Measurements from ENCODE around the gene ANK2.
"Not testable (repeated sequence)": the region's sequence is repeated elsewhere in the genome, so short reads cannot be mapped to it uniquely, and the experiment has no call there.

Gene ANK2

GRCh38 chr4:113186220-113186619 is 136.8 kb downstream of the ANK2 start:
- not testable (repeated sequence) for H3K4me3 ChIP-seq (ENCODE audit: low read length); H3K4me1 ChIP-seq (ENCODE audit: control insufficient read depth, insufficient read depth, low read length); H3K27me3 ChIP-seq (ENCODE audit: control insufficient read depth, insufficient read depth, low read length); H3K9ac ChIP-seq (ENCODE audit: low read length); H3K9me3 ChIP-seq (ENCODE audit: control insufficient read depth, low read length); H3K36me3 ChIP-seq (ENCODE audit: control insufficient read depth, insufficient read depth, low read length)

GRCh38 chr4:113186913-113187312 is 137.5 kb downstream of the ANK2 start:
- H3K9ac ChIP-seq (ENCODE audit: low read length) = no peak overlapping the region
- no peak overlapping the region for H3K4me3 ChIP-seq (ENCODE audit: low read length)
- H3K4me1 ChIP-seq (ENCODE audit: control insufficient read depth, insufficient read depth, low read length) = no peaks in the 10 kb centered on the region
- no peaks in the 10 kb centered on the region for H3K9me3 ChIP-seq (ENCODE audit: control insufficient read depth, low read length)
- no peaks in the 10 kb centered on the region for H3K27me3 ChIP-seq (ENCODE audit: control insufficient read depth, insufficient read depth, low read length)
- H3K36me3 ChIP-seq (ENCODE audit: control insufficient read depth, insufficient read depth, low read length) = no peaks in the 10 kb centered on the region

- H3K9me3 ChIP-seq (ENCODE audit: control insufficient read depth, low read length) = no peaks in the 10 kb centered on the region
- H3K4me1 ChIP-seq (ENCODE audit: control insufficient read depth, insufficient read depth, low read length) = no peaks in the 10 kb centered on the region
- H3K36me3 ChIP-seq (ENCODE audit: control insufficient read depth, insufficient read depth, low read length) = no peaks in the 10 kb centered on the region
- H3K9ac ChIP-seq (ENCODE audit: low read length) = no peak overlapping the region
- no peaks in the 10 kb centered on the region for H3K27me3 ChIP-seq (ENCODE audit: control insufficient read depth, insufficient read depth, low read length)
- no peak overlapping the region for H3K4me3 ChIP-seq (ENCODE audit: low read length)
These were observed 137.9 kb downstream of the ANK2 start for GRCh38 chr4:113187358-113187757.

- no peaks in the 10 kb centered on the region for H3K27me3 ChIP-seq (ENCODE audit: control insufficient read depth, insufficient read depth, low read length)
- H3K4me3 ChIP-seq (ENCODE audit: low read length) = no peak overlapping the region
- H3K9ac ChIP-seq (ENCODE audit: low read length) = no peak overlapping the region
- H3K9me3 ChIP-seq (ENCODE audit: control insufficient read depth, low read length) = no peaks in the 10 kb centered on the region
- H3K36me3 ChIP-seq (ENCODE audit: control insufficient read depth, insufficient read depth, low read length) = no peaks in the 10 kb centered on the region
- no peaks in the 10 kb centered on the region for H3K4me1 ChIP-seq (ENCODE audit: control insufficient read depth, insufficient read depth, low read length)
These were observed 140.1 kb downstream of the ANK2 start for GRCh38 chr4:113189546-113189945.

GRCh38 chr4:113209153-113209552 is 159.7 kb downstream of the ANK2 start:
- no peaks in the 10 kb centered on the region for H3K36me3 ChIP-seq (ENCODE audit: control insufficient read depth, insufficient read depth, low read length)
- no peak overlapping the region for H3K9ac ChIP-seq (ENCODE audit: low read length)
- H3K27me3 ChIP-seq (ENCODE audit: control insufficient read depth, insufficient read depth, low read length) = no peaks in the 10 kb centered on the region
- H3K9me3 ChIP-seq (ENCODE audit: control insufficient read depth, low read length) = no peaks in the 10 kb centered on the region
- H3K4me1 ChIP-seq (ENCODE audit: control insufficient read depth, insufficient read depth, low read length) = no peaks in the 10 kb centered on the region
- H3K4me3 ChIP-seq (ENCODE audit: low read length) = no peak overlapping the region

- Histone ChIP-seq H3K9ac (ENCODE audit: low read length) (no peak overlapping the region), H3K9me3 (ENCODE audit: control insufficient read depth, low read length) (no peaks in the 10 kb centered on the region), H3K4me1 (ENCODE audit: control insufficient read depth, insufficient read depth, low read length) (no peaks in the 10 kb centered on the region), H3K36me3 (ENCODE audit: control insufficient read depth, insufficient read depth, low read length) (no peaks in the 10 kb centered on the region), H3K27me3 (ENCODE audit: control insufficient read depth, insufficient read depth, low read length) (no peaks in the 10 kb centered on the region), H3K4me3 (ENCODE audit: low read length) (no peak overlapping the region)
These were observed 160.3 kb downstream of the ANK2 start for GRCh38 chr4:113209652-113210320.

GRCh38 chr4:113212613-113213012 is 163.2 kb downstream of the ANK2 start:
- Histone ChIP-seq H3K9me3 (ENCODE audit: control insufficient read depth, low read length) (no peaks in the 10 kb centered on the region), H3K4me3 (ENCODE audit: low read length) (no peak overlapping the region), H3K9ac (ENCODE audit: low read length) (no peak overlapping the region)

GRCh38 chr4:113221990-113222389 is 172.5 kb downstream of the ANK2 start:
- Histone ChIP-seq H3K27me3 (ENCODE audit: control insufficient read depth, insufficient read depth, low read length) (no peaks in the 10 kb centered on the region), H3K36me3 (ENCODE audit: control insufficient read depth, insufficient read depth, low read length) (no peaks in the 10 kb centered on the region), H3K9me3 (ENCODE audit: control insufficient read depth, low read length) (no peaks in the 10 kb centered on the region), H3K4me3 (ENCODE audit: low read length) (no peak overlapping the region), H3K9ac (ENCODE audit: low read length) (no peak overlapping the region), H3K4me1 (ENCODE audit: control insufficient read depth, insufficient read depth, low read length) (no peaks in the 10 kb centered on the region)

More at GRCh38 chr4:113212613-113213012, 163.2 kb downstream of the ANK2 start:
- H3K36me3 ChIP-seq (ENCODE audit: control insufficient read depth, insufficient read depth, low read length) = no peaks in the 10 kb centered on the region
- no peaks in the 10 kb centered on the region for H3K27me3 ChIP-seq (ENCODE audit: control insufficient read depth, insufficient read depth, low read length)
- H3K4me1 ChIP-seq (ENCODE audit: control insufficient read depth, insufficient read depth, low read length) = no peaks in the 10 kb centered on the region

- Histone ChIP-seq H3K4me1 (ENCODE audit: control insufficient read depth, insufficient read depth, low read length) (no peaks in the 10 kb centered on the region), H3K4me3 (ENCODE audit: low read length) (no peak overlapping the region), H3K9me3 (ENCODE audit: control insufficient read depth, low read length) (no peaks in the 10 kb centered on the region), H3K36me3 (ENCODE audit: control insufficient read depth, insufficient read depth, low read length) (no peaks in the 10 kb centered on the region), H3K27me3 (ENCODE audit: control insufficient read depth, insufficient read depth, low read length) (no peaks in the 10 kb centered on the region), H3K9ac (ENCODE audit: low read length) (no peak overlapping the region)
These were observed 173.0 kb downstream of the ANK2 start for GRCh38 chr4:113222471-113222870.

- Histone ChIP-seq H3K4me1 (ENCODE audit: control insufficient read depth, insufficient read depth, low read length) (no peaks in the 10 kb centered on the region), H3K4me3 (ENCODE audit: low read length) (no peak overlapping the region), H3K9me3 (ENCODE audit: control insufficient read depth, low read length) (no peaks in the 10 kb centered on the region), H3K27me3 (ENCODE audit: control insufficient read depth, insufficient read depth, low read length) (no peaks in the 10 kb centered on the region), H3K9ac (ENCODE audit: low read length) (no peak overlapping the region), H3K36me3 (ENCODE audit: control insufficient read depth, insufficient read depth, low read length) (no peaks in the 10 kb centered on the region)
These were observed 173.5 kb downstream of the ANK2 start for GRCh38 chr4:113223001-113223400.

GRCh38 chr4:113232194-113232593 is 182.7 kb downstream of the ANK2 start:
- no peaks in the 10 kb centered on the region for H3K36me3 ChIP-seq (ENCODE audit: control insufficient read depth, insufficient read depth, low read length)
- H3K9ac ChIP-seq (ENCODE audit: low read length) = no peak overlapping the region
- H3K9me3 ChIP-seq (ENCODE audit: control insufficient read depth, low read length) = no peaks in the 10 kb centered on the region
- no peaks in the 10 kb centered on the region for H3K4me1 ChIP-seq (ENCODE audit: control insufficient read depth, insufficient read depth, low read length)
- H3K4me3 ChIP-seq (ENCODE audit: low read length) = no peak overlapping the region
- H3K27me3 ChIP-seq (ENCODE audit: control insufficient read depth, insufficient read depth, low read length) = no peaks in the 10 kb centered on the region

- Histone ChIP-seq H3K4me1 (ENCODE audit: control insufficient read depth, insufficient read depth, low read length) (no peaks in the 10 kb centered on the region), H3K27me3 (ENCODE audit: control insufficient read depth, insufficient read depth, low read length) (no peaks in the 10 kb centered on the region), H3K9me3 (ENCODE audit: control insufficient read depth, low read length) (no peaks in the 10 kb centered on the region)
These were observed 187.5 kb downstream of the ANK2 start for GRCh38 chr4:113236916-113237315.

GRCh38 chr4:113243312-113243711 is 193.9 kb downstream of the ANK2 start:
- H3K9ac ChIP-seq (ENCODE audit: low read length) = no peak overlapping the region
- H3K27me3 ChIP-seq (ENCODE audit: control insufficient read depth, insufficient read depth, low read length) = no peaks in the 10 kb centered on the region
- H3K9me3 ChIP-seq (ENCODE audit: control insufficient read depth, low read length) = no peaks in the 10 kb centered on the region
- no peak overlapping the region for H3K4me3 ChIP-seq (ENCODE audit: low read length)
- no peaks in the 10 kb centered on the region for H3K4me1 ChIP-seq (ENCODE audit: control insufficient read depth, insufficient read depth, low read length)
- no peaks in the 10 kb centered on the region for H3K36me3 ChIP-seq (ENCODE audit: control insufficient read depth, insufficient read depth, low read length)

More at GRCh38 chr4:113236916-113237315, 187.5 kb downstream of the ANK2 start:
- Histone ChIP-seq H3K9ac (ENCODE audit: low read length) (no peak overlapping the region), H3K4me3 (ENCODE audit: low read length) (no peak overlapping the region), H3K36me3 (ENCODE audit: control insufficient read depth, insufficient read depth, low read length) (no peaks in the 10 kb centered on the region)
